Activated B cell treated with CpG ODN at 0.5 μM for 24 hours (primary cell): Measurements from ENCODE around the gene ZNF514. TPM values are rescaled to one million over a fixed set of nuclear protein-coding genes. Genes with fewer than 3 reads are reported as not detected.
"Not testable (repeated sequence)": the region's sequence is repeated elsewhere in the genome, so short reads cannot be mapped to it uniquely, and the experiment has no call there.

ENCODE experiments used
- ATAC-seq: fragments of 200-7000 bp; cut with Tn5 transposase; one replicate; pipeline ENCODE4 v1.10.0; 2021; ENCODE audit warnings: low read depth, mild to moderate bottlenecking, moderate library complexity
- CTCF ChIA-PET: fragments of 350-600 bp; sonication (Branson Sonifier 250); formaldehyde crosslinking; loops from one replicate; lab custom pipeline; 2021; ENCODE audit warnings: antibody characterized with exemption; lab: Charles Lee
- POLR2A ChIA-PET: fragments of 350-600 bp; sonication (Branson Sonifier 250); formaldehyde crosslinking; loops from one replicate; lab custom pipeline; 2021; ENCODE audit warnings: antibody characterized with exemption; lab: Charles Lee
- DNase-seq: peaks from one replicate; pipeline ENCODE4 v3.0.0; 2022
- H3K27ac Mint-ChIP-seq: one replicate; pipeline ENCODE4 v1.8.0; 2020; ENCODE audit warnings: mixed read lengths
- H3K27me3 Mint-ChIP-seq: one replicate; pipeline ENCODE4 v1.8.0; 2021; ENCODE audit warnings: mixed read lengths
- H3K36me3 Mint-ChIP-seq: one replicate; pipeline ENCODE4 v1.8.0; 2021; ENCODE audit warnings: low read depth, mixed read lengths
- H3K4me1 Mint-ChIP-seq: one replicate; pipeline ENCODE4 v1.8.0; 2021; ENCODE audit warnings: mixed read lengths
- H3K4me3 Mint-ChIP-seq: one replicate; pipeline ENCODE4 v1.8.0; 2020; ENCODE audit warnings: mild to moderate bottlenecking, mixed read lengths
- H3K9me3 Mint-ChIP-seq: one replicate; pipeline ENCODE4 v1.8.0; 2020; ENCODE audit warnings: mixed read lengths
- CTCF ChIP-seq: fragments of 200-600 bp; IDR thresholded peaks from one replicate; pipeline ENCODE4 v1.8.0; 2022; ENCODE audit warnings: antibody characterized with exemption, mild to moderate bottlenecking
- intact Hi-C: fragments of 100-400 bp; cut with micrococcal nuclease; formaldehyde crosslinking; loops from one replicate; pipeline ENCODE4 v1.15.1; 2024
- total RNA-seq: library from RNA; stranded (reverse); gene quantifications from 2 replicates; pipeline ENCODE4 v1.2.3, GENCODE V29; 2022

Gene ZNF514
- total RNA-seq, 1 donor from 2014 or later, result 24.7 TPM

DNA sequence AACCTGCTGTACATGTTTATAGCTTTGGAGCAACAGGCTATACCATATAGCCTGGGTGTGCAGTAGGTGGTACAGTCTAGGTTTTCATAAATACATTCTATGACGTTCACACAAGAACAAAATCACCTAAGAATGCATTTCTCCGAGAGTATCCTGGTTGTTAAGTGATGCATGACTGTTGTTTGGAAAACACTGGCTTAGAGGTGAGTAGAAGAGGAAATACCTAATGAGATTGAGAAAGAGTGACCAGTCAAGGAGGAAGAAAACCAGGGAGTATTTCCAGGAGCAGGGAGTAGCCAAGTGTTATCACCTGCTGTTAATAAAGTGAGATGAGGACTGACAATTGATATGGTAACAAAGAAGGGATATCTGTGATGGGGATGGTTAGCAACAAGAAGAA lies 44.7 kb upstream of the ZNF514 start:
- no peaks in the 10 kb centered on the region for H3K27me3 Mint-ChIP-seq
- peaks cover 16% of the 10 kb centered on the region for H3K4me1 Mint-ChIP-seq
- peaks cover 2% of the 10 kb centered on the region for H3K9me3 Mint-ChIP-seq
- intact Hi-C loops, result no loop called here
- DNase-seq (no peak), ATAC-seq (no peak)
- no peak for TF ChIP-seq CTCF
- H3K36me3 Mint-ChIP-seq, result peaks cover 7% of the 10 kb centered on the region
- ChIA-PET POLR2A (no interaction called here), CTCF (no interaction called here)
- no peak overlapping the region for H3K4me3 Mint-ChIP-seq
- H3K27ac Mint-ChIP-seq, result no peak overlapping the region

DNA sequence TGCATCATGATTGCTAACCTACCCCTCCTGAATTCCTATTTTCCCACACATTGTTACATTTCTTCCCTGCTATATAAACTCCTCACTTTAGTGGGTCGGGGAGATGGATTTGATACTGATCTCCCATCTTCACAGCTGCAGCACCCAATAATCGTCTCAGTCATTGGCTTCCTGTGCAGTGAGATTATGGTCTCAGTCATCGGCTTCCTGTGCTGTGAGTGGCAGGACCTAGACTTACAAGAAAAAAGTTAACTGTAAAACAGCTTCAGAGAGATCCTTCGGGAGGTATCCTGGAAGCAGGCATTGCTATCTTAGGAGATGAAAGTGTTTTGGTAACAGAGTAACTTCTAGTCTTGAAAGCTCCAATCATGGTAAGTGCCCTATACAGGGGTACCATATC lies 44.3 kb upstream of the ZNF514 start:
- intact Hi-C loops, result no loop called here
- no peak for TF ChIP-seq CTCF

DNA sequence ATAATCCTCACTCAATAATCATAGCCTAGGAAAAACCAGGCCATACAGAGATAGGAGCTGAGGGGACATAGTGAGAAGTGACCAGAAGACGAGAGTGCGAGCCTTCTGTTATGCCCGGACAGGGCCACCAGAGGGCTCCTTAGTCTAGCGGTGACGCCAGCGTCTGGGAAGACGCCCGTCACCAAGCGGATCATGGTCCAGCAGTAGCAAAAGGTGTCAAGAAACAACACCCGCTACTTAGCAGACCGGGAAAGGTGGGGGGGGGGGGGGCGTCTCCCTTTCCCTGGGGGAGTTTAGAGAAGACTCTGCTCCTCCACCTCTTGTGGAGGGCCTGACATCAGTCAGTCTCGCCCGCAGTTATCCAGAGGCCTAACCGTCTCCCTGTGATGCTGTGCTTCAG lies 33.3 kb upstream of the ZNF514 start:
- H3K36me3 Mint-ChIP-seq, POLR2A ChIA-PET, ATAC-seq, H3K4me1 Mint-ChIP-seq, H3K27ac Mint-ChIP-seq, H3K9me3 Mint-ChIP-seq, H3K4me3 Mint-ChIP-seq, CTCF ChIA-PET: not testable (repeated sequence)
- H3K27me3 Mint-ChIP-seq, result peaks cover 24% of the 10 kb centered on the region
- DNase-seq, result peak; percentile 31
- intact Hi-C loops, result loop anchor here (1.0 to 5.0 kb wide), 2 partner anchors 14 to 534 kb away; partner anchors contain the start of gene ZNF892

More for the DNA sequence above, 44.3 kb upstream of the ZNF514 start:
- ChIA-PET CTCF (no interaction called here), POLR2A (no interaction called here)
- Mint-ChIP-seq H3K27me3 (no peaks in the 10 kb centered on the region), H3K9me3 (peaks cover 2% of the 10 kb centered on the region), H3K36me3 (peaks cover 3% of the 10 kb centered on the region), H3K27ac (no peak overlapping the region), H3K4me1 (peaks cover 16% of the 10 kb centered on the region), H3K4me3 (no peak overlapping the region)
- ATAC-seq (no peak), DNase-seq (no peak)

GRCh38 chr2:95185973-95186372 lies 26.3 kb upstream of the ZNF514 start:
- POLR2A ChIA-PET, result no interaction called here
- CTCF ChIA-PET, result no interaction called here
- H3K27ac Mint-ChIP-seq, result no peak overlapping the region
- peaks cover 16% of the 10 kb centered on the region for H3K9me3 Mint-ChIP-seq
- TF ChIP-seq CTCF, result no peak
- no peak for DNase-seq
- intact Hi-C loops, result no loop called here
- H3K27me3 Mint-ChIP-seq, result peaks cover 4% of the 10 kb centered on the region
- no peaks in the 10 kb centered on the region for H3K4me1 Mint-ChIP-seq
- H3K4me3 Mint-ChIP-seq, result no peak overlapping the region
- peaks cover 32% of the 10 kb centered on the region for H3K36me3 Mint-ChIP-seq
- ATAC-seq, result no peak

- DNase-seq (no peak), ATAC-seq (no peak)
- intact Hi-C loops, result no loop called here
- POLR2A ChIA-PET, result no interaction called here
- Mint-ChIP-seq H3K27me3 (peaks cover 3% of the 10 kb centered on the region), H3K36me3 (peaks cover 40% of the 10 kb centered on the region), H3K9me3 (peaks cover 20% of the 10 kb centered on the region), H3K4me3 (no peak overlapping the region), H3K27ac (no peak overlapping the region), H3K4me1 (no peaks in the 10 kb centered on the region)
- CTCF ChIA-PET, result no interaction called here
- no peak for TF ChIP-seq CTCF
These were observed 25.5 kb upstream of the ZNF514 start for GRCh38 chr2:95185197-95185596.

GRCh38 chr2:95181774-95182173 lies 22.1 kb upstream of the ZNF514 start:
- Mint-ChIP-seq H3K27me3 (no peaks in the 10 kb centered on the region), H3K27ac (no peak overlapping the region), H3K4me1 (no peaks in the 10 kb centered on the region), H3K4me3 (no peak overlapping the region), H3K36me3 (peaks cover 70% of the 10 kb centered on the region), H3K9me3 (peaks cover 28% of the 10 kb centered on the region)
- DNase-seq (no peak), ATAC-seq (no peak)
- intact Hi-C loops, result no loop called here
- ChIA-PET CTCF (no interaction called here), POLR2A (no interaction called here)
- no peak for TF ChIP-seq CTCF
